Measurements from ENCODE around the gene CDKN2C.
"Not testable (repeated sequence)": the region's sequence is repeated elsewhere in the genome, so short reads cannot be mapped to it uniquely, and the experiment has no call there.

CDKN2C gene

GRCh38 chr1:50969611-50970508 is at the start of gene CDKN2C:
Gene CDKN2C (plus strand): TSS chr1:50970245. CDS start chr1:50970369, 124 bp downstream.
- DNase-seq (ENCODE audit: low read depth, low spot score): no peak

DNA sequence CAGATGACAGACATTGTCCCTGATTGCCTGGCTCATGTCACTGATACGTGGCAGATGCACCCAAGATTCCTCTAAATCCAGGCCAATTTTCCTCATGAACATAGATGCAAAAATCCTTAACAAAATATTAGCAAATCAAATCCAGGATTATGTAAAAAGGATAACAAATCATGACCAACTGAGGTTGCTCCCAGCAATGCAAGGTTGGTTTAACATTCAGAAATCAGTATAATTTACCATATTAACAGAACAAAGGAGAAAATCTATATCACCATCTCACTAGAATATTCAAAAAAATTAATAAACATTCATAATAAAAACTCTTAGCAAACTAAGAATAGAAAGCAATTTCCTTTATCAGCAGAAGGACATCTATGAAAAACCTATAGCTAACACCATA is 49.6 kb upstream of the CDKN2C start:
- no peak overlapping the region for H3K27ac ChIP-seq
- no peak for DNase-seq (ENCODE audit: low read depth, low spot score)

More at GRCh38 chr1:50969611-50970508, at the start of gene CDKN2C:
- H3K27ac ChIP-seq: peak within 1 kb of the TSS; percentile 71

DNA sequence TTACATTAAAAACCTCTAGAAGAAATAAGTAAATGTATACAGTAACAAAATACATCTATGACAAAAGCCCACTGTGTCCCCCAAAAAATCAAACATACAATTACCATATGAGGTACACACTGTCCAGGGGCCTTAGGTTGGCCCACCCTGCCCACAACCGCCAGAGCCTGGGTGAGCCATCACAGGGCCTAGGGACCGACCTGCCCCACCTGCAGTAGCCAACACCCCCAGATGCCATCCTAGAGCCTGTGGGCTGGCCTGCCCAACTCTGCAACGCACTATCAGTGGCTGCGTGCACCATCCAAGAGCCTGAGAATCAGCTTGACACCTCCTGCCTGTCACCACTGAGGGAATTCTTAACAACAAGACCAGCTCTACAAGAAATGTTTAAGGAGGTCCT is 49.0 kb upstream of the CDKN2C start:
- no peak for DNase-seq (ENCODE audit: low read depth, low spot score)
- no peak overlapping the region for H3K27ac ChIP-seq

DNA sequence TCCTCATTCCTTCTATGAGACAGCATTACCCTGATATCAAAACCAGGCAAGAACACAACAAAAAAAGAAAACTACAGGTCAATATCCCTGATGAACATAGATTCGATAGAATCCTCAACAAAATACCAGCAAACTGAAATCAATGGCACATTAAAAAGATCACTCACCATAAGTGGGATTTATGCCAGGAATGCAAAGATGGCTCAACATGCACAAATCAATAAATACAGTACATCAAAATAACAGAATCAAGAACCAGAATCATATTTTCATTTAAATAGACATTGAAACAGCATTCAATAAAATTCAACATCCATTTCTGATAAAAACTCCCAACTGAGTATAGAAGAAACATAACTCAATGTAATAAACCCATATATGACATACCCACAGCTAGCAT is 46.5 kb upstream of the CDKN2C start:
- no peak for DNase-seq (ENCODE audit: low read depth, low spot score)
- no peak overlapping the region for H3K27ac ChIP-seq

- no peak for DNase-seq (ENCODE audit: low read depth, low spot score)
- no peak overlapping the region for H3K27ac ChIP-seq
Observed at GRCh38 chr1:50929376-50929958, 40.6 kb upstream of the CDKN2C start.

DNA sequence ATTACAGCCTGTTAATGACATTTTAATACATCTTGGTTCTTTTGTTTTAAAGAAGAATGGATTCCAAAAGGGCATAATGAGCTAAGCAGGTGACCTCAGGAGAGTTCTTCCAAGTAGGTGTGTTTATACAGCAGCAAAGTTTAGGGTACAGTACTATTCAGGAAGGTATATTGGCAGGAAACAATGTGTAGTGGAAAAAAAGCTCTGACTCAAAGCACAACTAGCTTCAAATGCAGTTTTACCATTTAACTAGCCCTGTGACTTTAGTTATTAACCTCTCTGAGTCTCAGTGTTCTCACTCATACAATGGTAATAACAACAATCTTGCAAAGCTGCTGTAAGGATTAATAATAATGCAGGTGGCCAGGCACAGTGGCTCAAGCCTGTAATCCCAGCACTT is 39.9 kb upstream of the CDKN2C start:
- no peak for DNase-seq (ENCODE audit: low read depth, low spot score)
- H3K27ac ChIP-seq: no peak overlapping the region

DNA sequence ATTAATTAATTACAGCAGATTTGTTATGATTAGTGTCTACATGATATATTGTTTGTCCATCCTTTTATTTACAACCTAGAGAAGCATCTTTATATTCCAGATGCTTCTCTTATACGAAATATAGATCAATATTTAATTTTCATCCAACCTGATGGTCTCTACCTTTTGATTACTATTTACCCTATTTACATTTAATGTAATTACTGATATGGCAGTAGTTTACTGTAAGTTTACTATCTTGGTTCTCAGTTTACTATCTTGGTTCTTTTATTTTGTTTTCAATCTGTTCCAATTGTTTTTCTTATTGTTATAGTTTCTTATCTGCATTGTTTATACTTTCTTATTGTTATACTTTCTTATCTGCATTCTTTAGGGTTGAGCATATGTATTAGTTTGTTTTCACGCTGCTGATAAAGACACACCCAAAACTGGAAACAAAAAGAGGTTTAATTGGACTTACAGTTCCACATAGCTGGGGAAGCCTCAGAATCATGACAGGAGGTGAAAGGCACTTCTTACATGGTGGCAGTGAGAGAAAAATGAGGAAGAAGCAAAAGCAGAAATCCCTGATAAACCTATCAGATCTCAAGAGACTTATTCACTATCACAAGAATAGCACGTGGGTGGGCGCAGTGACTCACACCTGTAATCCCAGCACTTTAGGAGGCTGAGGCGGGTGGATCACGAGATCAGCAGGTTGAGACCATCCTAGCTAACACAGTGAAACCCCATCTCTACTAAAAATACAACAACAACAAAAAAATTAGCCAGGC is 38.9 kb upstream of the CDKN2C start:
- DNase-seq (ENCODE audit: low read depth, low spot score): no peak
- H3K27ac ChIP-seq: no peak overlapping the region

GRCh38 chr1:50932043-50932442 is 38.0 kb upstream of the CDKN2C start:
- not testable (repeated sequence) for DNase-seq (ENCODE audit: low read depth, low spot score); H3K27ac ChIP-seq

- not testable (repeated sequence) for DNase-seq (ENCODE audit: low read depth, low spot score); H3K27ac ChIP-seq
Observed at GRCh38 chr1:50933770-50934169, 36.3 kb upstream of the CDKN2C start.

- H3K27ac ChIP-seq: no peak overlapping the region
- DNase-seq (ENCODE audit: low read depth, low spot score): no peak
Observed at GRCh38 chr1:50934838-50935237, 35.2 kb upstream of the CDKN2C start.

DNA sequence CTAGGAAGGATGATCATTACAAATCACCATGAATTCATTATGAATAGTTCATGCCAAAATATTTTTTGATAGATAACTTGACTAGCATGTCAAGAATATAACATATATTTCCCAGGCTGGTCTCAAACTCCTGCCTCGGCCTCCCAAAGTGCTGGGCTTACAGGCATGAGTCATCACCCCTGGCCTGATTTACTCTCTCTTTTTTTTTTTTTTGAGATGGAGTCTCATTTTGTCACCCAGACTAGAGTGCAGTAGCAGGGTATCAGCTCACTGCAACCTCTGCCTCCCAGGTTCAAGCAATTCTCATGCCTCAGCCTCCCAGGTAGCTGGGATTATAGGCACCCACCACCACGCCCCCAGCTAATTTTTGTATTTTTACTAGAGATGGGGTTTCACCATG is 34.8 kb upstream of the CDKN2C start:
- not testable (repeated sequence) for H3K27ac ChIP-seq; DNase-seq (ENCODE audit: low read depth, low spot score)

DNA sequence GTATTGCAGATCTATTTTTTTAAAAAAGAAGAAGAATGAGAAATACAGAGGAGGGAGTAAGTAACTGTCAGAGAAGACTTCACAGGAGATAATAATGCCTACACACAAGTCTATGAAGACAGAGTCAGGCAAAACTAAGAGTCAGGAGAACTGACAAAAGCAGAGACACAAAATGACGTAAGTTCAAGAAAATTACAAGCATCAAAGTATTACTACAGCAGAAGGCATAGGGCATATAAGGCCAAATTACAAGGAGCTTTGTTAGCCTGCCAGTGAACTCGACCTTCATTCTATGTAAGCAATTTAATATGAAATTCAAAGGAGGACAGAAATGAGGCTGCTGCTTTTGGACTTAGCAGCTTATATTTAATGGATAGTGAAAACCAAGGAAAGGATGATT is 33.7 kb upstream of the CDKN2C start:
- no peak for DNase-seq (ENCODE audit: low read depth, low spot score)
- no peak overlapping the region for H3K27ac ChIP-seq

DNA sequence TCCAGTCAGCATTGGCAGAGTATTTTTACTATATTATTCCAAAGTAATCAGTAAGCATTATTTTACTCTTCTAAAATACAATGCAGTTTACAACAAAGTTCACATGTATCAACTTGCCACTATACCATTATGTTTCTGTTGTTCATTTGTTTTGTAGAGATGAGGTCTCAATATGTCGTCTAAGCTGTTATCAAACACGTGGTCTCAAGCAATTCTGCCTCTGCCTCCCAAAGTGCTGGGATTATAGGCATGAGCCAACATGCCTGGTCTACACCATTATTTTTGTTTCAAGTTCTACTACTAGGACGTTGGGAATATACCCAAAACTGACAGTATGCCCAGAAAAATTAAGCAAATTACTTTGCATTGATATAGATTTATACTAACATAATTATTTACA is 29.8 kb upstream of the CDKN2C start:
- DNase-seq (ENCODE audit: low read depth, low spot score): no peak

GRCh38 chr1:50942334-50942733 is 27.7 kb upstream of the CDKN2C start:
- H3K27ac ChIP-seq: no peak overlapping the region
- no peak for DNase-seq (ENCODE audit: low read depth, low spot score)

More for the DNA sequence above, 29.8 kb upstream of the CDKN2C start:
- H3K27ac ChIP-seq: no peak overlapping the region

GRCh38 chr1:50949286-50949982 is 20.6 kb upstream of the CDKN2C start:
- no peak overlapping the region for H3K27ac ChIP-seq
- no peak for DNase-seq (ENCODE audit: low read depth, low spot score)

DNA sequence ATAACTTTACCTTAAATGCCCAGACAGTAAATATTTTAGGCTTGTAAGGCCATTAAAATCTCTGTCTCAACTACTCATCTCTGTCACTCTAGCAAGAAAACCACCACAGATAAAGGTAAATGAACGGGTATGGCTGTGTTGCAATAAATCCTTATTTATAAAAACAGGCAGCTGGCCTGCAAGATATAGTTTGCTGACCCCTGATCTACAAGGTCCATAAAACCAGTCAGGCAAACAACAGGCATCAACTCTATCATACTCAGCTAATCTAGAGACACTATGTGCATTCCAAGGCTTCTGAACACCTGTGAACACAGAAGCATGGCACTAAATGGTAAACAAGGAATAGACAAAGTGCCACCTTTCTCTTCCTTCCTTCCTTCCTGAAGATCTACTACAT is 19.6 kb upstream of the CDKN2C start:
- no peak overlapping the region for H3K27ac ChIP-seq
- DNase-seq (ENCODE audit: low read depth, low spot score): no peak

DNA sequence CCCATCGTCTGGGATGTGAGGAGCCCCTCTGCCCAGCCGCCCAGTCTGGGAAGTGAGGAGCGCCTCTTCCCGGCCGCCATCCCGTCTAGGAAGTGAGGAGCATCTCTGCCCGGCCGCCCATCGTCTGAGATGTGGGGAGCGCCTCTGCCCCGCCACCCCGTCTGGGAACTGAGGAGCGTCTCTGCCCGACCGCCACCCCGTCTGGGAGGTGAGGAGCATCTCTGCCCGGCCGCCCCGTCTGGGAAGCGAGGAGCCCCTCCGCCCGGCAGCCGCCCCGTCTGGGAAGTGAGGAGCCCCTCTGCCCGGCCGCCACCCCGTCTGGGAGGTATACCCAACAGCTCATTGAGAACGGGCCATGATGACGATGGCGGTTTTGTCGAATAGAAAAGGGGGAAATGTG is 17.5 kb upstream of the CDKN2C start:
- not testable (repeated sequence) for DNase-seq (ENCODE audit: low read depth, low spot score); H3K27ac ChIP-seq

DNA sequence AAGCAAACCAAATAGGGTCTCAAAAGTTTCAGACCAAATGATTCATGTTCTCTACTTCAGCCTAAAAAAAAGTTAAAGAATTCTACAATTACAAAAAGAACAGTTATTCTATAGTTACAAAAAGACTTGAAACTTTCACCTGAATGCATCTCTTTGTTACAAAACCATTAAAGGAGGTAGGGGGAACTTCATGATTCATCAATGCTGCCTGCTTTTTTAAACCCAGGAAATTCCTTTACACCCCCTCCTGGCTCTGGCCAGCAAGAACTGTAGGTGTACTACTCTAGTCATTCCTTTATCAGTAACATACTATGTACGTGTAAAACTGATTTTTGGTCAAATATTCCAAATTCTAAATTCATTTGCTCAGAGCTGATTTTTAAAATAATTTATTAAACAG is 14.9 kb upstream of the CDKN2C start:
- no peak for DNase-seq (ENCODE audit: low read depth, low spot score)
- H3K27ac ChIP-seq: no peak overlapping the region

- peak overlapping the region; percentile 93 for H3K27ac ChIP-seq
- no peak for DNase-seq (ENCODE audit: low read depth, low spot score)
Observed at GRCh38 chr1:50959303-50959912, 10.6 kb upstream of the CDKN2C start.

Data from epithelial cell of prostate (primary cell).